GM18511 (cell line): ENCODE results near the gene COX6B1.
"Not testable (repeated sequence)": the region's sequence is repeated elsewhere in the genome, so short reads cannot be mapped to it uniquely, and the experiment has no call there.

ENCODE experiments used
- ATAC-seq: cut with Tn5 transposase; IDR thresholded peaks from one replicate; pipeline ENCODE4 v1.9.1; 2021; ENCODE audit warnings: mild to moderate bottlenecking, moderate library complexity; ENCODE audit not compliant: unreplicated experiment

COX6B1 gene

GRCh38 chr19:35665157-35665556 is 17.0 kb downstream of the COX6B1 start:
- no peak for ATAC-seq

GRCh38 chr19:35665604-35666003 is 17.5 kb downstream of the COX6B1 start:
- ATAC-seq = no peak

GRCh38 chr19:35666251-35666913 is 18.3 kb downstream of the COX6B1 start, which contains the start of gene UPK1A:
Gene UPK1A, plus strand, starts transcription at chr19:35666517. Its CDS starts 296 bp downstream, at chr19:35666813.
- no peak for ATAC-seq

GRCh38 chr19:35669566-35669965 is 21.4 kb downstream of the COX6B1 start:
- ATAC-seq = no peak

GRCh38 chr19:35669974-35670373 is 21.9 kb downstream of the COX6B1 start:
- ATAC-seq = no peak

- no peak for ATAC-seq
Measured at GRCh38 chr19:35670686-35671085, 22.6 kb downstream of the COX6B1 start.

- no peak for ATAC-seq
Measured at GRCh38 chr19:35671818-35672217, 23.7 kb downstream of the COX6B1 start.

GRCh38 chr19:35673121-35673804 is 25.1 kb downstream of the COX6B1 start:
- ATAC-seq = no peak

GRCh38 chr19:35675589-35676140 is 27.5 kb downstream of the COX6B1 start:
- no peak for ATAC-seq

GRCh38 chr19:35689836-35690235 is 41.7 kb downstream of the COX6B1 start:
- no peak for ATAC-seq

GRCh38 chr19:35691106-35691505 is 43.0 kb downstream of the COX6B1 start:
- ATAC-seq = not testable (repeated sequence)

- no peak for ATAC-seq
Measured at GRCh38 chr19:35692010-35692409, 43.9 kb downstream of the COX6B1 start.

GRCh38 chr19:35693422-35693821 is 45.3 kb downstream of the COX6B1 start:
- no peak for ATAC-seq

GRCh38 chr19:35693835-35694599 is 45.9 kb downstream of the COX6B1 start:
- ATAC-seq = peak; percentile 72

GRCh38 chr19:35695895-35696422 is 47.8 kb downstream of the COX6B1 start:
- ATAC-seq = no peak

- no peak for ATAC-seq
Measured at GRCh38 chr19:35696835-35697234, 48.7 kb downstream of the COX6B1 start.

- ATAC-seq = peak; percentile 97
Measured at GRCh38 chr19:35702223-35703012, 54.3 kb downstream of the COX6B1 start.

GRCh38 chr19:35703343-35703742 is 55.2 kb downstream of the COX6B1 start:
- no peak for ATAC-seq

- ATAC-seq = no peak
Measured at GRCh38 chr19:35704218-35704617, 56.1 kb downstream of the COX6B1 start, which contains the start of gene ZBTB32. Gene ZBTB32, plus strand, starts transcription at chr19:35704558. Its CDS starts 10,069 bp downstream, at chr19:35714627.
